ENCODE measurements around the gene SRXN1.

The SRXN1 gene

DNA sequence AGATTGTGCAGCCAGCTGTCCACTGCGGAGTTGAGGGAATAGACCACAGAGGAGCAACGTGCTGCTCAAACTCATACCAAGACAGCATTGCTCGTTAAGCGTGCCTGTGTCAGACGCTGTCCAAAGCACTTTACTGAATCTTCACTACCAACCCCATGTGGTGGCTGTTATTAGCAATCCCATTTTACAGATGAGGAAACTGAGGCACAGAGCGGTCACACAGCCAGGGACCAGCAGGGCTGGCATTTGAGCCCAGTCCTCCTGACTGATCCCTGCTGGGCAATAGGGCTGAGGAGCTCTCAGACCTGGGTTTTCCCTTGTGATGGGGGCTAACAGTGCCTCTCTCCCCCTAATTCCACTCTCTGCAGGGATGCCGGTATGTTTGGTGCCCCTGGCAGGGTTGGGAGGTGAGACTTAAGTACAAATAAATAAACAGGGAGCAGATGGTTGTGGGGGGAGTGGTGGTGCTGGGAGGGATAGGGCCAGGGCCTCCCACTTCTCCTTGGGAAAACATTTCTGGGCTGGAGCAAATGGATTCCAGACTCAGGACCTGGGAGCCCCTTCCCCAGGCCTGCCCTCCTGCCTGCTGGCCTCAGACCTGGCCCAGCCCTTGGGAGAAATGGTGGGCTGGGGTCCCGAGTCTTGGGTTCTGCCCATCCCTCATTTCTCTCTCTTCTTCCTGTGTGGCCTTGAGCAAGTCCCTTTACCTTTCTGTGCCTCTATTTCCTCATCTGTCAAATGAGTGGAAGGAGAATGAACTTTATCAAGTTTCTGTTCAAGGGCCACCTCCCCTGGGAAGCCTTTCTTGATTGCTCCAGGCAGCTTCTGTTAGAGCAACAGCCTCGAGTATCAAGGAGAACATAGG is 17.7 kb downstream of the SRXN1 start:
- Histone ChIP-seq H3K4me3 (replicated peaks; ENCODE audit: insufficient read depth, low read length) (no peak overlapping the region), H3K27ac (replicated peaks) (no peak overlapping the region), H3K27me3 (ENCODE audit: insufficient read depth, poor library complexity, severe bottlenecking) (peaks cover 11% of the 10 kb centered on the region)
- TF ChIP-seq POLR2AphosphoS5 (IDR thresholded peaks at IDR 0.05; ENCODE audit: low read depth): no peak
- TF ChIP-seq, protein P1, sequence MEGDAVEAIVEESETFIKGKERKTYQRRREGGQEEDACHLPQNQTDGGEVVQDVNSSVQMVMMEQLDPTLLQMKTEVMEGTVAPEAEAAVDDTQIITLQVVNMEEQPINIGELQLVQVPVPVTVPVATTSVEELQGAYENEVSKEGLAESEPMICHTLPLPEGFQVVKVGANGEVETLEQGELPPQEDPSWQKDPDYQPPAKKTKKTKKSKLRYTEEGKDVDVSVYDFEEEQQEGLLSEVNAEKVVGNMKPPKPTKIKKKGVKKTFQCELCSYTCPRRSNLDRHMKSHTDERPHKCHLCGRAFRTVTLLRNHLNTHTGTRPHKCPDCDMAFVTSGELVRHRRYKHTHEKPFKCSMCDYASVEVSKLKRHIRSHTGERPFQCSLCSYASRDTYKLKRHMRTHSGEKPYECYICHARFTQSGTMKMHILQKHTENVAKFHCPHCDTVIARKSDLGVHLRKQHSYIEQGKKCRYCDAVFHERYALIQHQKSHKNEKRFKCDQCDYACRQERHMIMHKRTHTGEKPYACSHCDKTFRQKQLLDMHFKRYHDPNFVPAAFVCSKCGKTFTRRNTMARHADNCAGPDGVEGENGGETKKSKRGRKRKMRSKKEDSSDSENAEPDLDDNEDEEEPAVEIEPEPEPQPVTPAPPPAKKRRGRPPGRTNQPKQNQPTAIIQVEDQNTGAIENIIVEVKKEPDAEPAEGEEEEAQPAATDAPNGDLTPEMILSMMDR (IDR thresholded peaks at IDR 0.05; ENCODE audit: insufficient read depth, low read length): no peak
- no peak for DNase-seq (ENCODE audit: low read depth in 1 of 2, low spot score in 1 of 2)

DNA sequence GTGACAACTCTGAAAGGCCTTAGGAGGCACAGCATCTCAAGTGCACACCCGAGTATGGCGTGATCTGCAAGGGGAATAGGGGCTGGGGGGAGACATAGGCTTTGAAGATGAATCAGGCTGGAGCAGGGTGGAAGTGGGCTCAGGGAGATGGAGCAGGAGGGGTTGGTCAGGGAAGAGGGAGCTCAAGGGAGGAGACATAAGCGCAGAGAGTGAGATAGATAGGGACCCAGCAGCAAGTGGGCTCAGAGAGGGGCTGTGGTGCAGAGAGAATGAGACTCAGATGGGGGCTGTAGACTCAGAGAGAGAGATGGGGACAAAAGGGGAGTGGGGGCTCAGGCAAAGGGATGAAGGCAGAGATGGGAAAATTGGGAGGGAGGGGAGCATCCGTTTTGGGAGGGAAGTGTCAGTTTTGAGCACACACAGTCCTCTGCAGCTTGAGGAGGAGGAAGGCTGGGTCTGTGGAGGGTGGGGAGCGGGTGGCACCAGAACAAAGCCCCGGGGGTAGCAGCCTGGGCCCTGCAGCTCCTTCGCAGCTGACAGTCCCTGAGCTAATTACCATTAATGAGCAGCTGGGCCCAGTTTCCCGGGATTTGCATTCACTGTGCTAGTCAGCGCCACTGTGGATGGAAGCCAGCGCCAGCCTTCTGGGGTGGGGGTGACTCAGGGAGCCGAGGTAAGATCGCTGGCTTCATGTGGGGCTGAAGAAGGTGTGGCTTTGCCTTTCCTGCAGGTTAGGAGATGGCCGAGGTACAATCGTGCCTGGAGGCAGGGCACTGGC is 18.7 kb downstream of the SRXN1 start:
- Histone ChIP-seq H3K4me3 (replicated peaks; ENCODE audit: insufficient read depth, low read length) (no peak overlapping the region), H3K27ac (replicated peaks) (no peak overlapping the region), H3K27me3 (ENCODE audit: insufficient read depth, poor library complexity, severe bottlenecking) (peaks cover 11% of the 10 kb centered on the region)
- TF ChIP-seq POLR2AphosphoS5 (IDR thresholded peaks at IDR 0.05; ENCODE audit: low read depth) (no peak), SPI1 (IDR thresholded peaks at IDR 0.05; ENCODE audit: borderline replicate concordance, low read depth) (no peak), GABPA (IDR thresholded peaks at IDR 0.05; ENCODE audit: low read depth) (no peak)
- TF ChIP-seq, protein P2, sequence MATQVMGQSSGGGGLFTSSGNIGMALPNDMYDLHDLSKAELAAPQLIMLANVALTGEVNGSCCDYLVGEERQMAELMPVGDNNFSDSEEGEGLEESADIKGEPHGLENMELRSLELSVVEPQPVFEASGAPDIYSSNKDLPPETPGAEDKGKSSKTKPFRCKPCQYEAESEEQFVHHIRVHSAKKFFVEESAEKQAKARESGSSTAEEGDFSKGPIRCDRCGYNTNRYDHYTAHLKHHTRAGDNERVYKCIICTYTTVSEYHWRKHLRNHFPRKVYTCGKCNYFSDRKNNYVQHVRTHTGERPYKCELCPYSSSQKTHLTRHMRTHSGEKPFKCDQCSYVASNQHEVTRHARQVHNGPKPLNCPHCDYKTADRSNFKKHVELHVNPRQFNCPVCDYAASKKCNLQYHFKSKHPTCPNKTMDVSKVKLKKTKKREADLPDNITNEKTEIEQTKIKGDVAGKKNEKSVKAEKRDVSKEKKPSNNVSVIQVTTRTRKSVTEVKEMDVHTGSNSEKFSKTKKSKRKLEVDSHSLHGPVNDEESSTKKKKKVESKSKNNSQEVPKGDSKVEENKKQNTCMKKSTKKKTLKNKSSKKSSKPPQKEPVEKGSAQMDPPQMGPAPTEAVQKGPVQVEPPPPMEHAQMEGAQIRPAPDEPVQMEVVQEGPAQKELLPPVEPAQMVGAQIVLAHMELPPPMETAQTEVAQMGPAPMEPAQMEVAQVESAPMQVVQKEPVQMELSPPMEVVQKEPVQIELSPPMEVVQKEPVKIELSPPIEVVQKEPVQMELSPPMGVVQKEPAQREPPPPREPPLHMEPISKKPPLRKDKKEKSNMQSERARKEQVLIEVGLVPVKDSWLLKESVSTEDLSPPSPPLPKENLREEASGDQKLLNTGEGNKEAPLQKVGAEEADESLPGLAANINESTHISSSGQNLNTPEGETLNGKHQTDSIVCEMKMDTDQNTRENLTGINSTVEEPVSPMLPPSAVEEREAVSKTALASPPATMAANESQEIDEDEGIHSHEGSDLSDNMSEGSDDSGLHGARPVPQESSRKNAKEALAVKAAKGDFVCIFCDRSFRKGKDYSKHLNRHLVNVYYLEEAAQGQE (IDR thresholded peaks at IDR 0.05; ENCODE audit: insufficient replicate concordance, low read depth): no peak
- TF ChIP-seq, protein P1 (IDR thresholded peaks at IDR 0.05; ENCODE audit: insufficient read depth, low read length): no peak
- DNase-seq (ENCODE audit: low read depth in 1 of 2, low spot score in 1 of 2): no peak

DNA sequence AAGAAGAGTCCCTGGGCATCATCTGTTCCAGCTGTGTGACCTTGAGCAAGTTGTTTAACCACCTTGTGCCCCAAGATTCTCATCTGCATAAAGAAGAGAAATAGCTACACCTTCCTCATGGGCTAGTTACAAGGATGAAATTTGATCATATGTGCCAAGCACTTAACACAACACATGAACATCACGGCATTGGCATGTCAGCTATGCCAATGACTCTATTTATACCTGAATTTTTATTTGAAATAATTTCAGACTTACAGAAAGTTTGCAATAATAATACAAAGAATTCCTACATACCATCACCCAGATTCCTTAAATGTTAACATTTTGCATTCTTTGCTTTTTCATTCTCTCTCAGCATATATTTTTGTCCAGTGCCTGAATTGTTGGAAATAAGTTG is 21.9 kb downstream of the SRXN1 start:
- TF ChIP-seq, protein P2 (IDR thresholded peaks at IDR 0.05; ENCODE audit: insufficient replicate concordance, low read depth): no peak
- H3K27ac ChIP-seq (replicated peaks): no peak overlapping the region
- peaks cover 4% of the 10 kb centered on the region for H3K27me3 ChIP-seq (ENCODE audit: insufficient read depth, poor library complexity, severe bottlenecking)

DNA sequence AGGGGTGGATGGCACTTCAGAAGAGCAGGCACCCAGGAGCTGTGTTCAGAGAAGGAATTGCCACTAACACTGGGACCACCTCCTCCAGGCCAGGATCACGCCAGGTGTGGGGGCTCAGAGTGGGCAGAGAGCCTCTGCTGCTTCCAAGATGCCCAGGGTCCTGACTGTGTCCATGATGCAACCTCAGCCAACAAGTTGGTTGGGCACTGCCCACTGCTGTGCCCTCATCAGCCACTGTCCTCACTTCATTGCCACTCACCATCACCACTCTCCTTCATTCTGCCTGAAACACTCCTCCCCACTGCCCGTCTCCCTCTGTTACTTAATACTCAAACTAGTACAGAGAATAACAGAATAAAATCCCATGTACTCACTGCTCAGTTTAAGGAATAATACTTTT is 26.4 kb downstream of the SRXN1 start:
- peaks cover 4% of the 10 kb centered on the region for H3K27me3 ChIP-seq (ENCODE audit: insufficient read depth, poor library complexity, severe bottlenecking)
- no peak overlapping the region for H3K4me3 ChIP-seq (replicated peaks; ENCODE audit: insufficient read depth, low read length)
- TF ChIP-seq, protein P2 (IDR thresholded peaks at IDR 0.05; ENCODE audit: insufficient replicate concordance, low read depth): no peak
- TF ChIP-seq GABPA (IDR thresholded peaks at IDR 0.05; ENCODE audit: low read depth) (no peak), SPI1 (IDR thresholded peaks at IDR 0.05; ENCODE audit: borderline replicate concordance, low read depth) (no peak), POLR2AphosphoS5 (IDR thresholded peaks at IDR 0.05; ENCODE audit: low read depth) (no peak)
- TF ChIP-seq, protein P1 (IDR thresholded peaks at IDR 0.05; ENCODE audit: insufficient read depth, low read length): no peak
- H3K27ac ChIP-seq (replicated peaks): no peak overlapping the region
- DNase-seq (ENCODE audit: low read depth in 1 of 2, low spot score in 1 of 2): no peak

More for the DNA sequence above, 21.9 kb downstream of the SRXN1 start:
- no peak for DNase-seq (ENCODE audit: low read depth in 1 of 2, low spot score in 1 of 2)
- no peak overlapping the region for H3K4me3 ChIP-seq (replicated peaks; ENCODE audit: insufficient read depth, low read length)
